Mesenchymal stem cell (in vitro differentiated cells and primary cell): ENCODE results near the gene PNO1.

Experiments used
- DNase-seq: peaks from one replicate; pipeline ENCODE4 v3.0.0-alpha.2; 2013
- H2AFZ ChIP-seq: one replicate; pipeline ENCODE4 v1.6.1; 2013; ENCODE audit warnings: low read depth, mild to moderate bottlenecking, control low read depth, inconsistent platforms, low read length, moderate library complexity
- H2AK5ac ChIP-seq: 2 replicates; pipeline ENCODE4 v1.6.1; 2013; ENCODE audit warnings: low read length, moderate library complexity, mild to moderate bottlenecking, inconsistent platforms; ENCODE audit not compliant: severe bottlenecking
- H2BK120ac ChIP-seq: one replicate; pipeline ENCODE4 v1.6.1; 2013; ENCODE audit warnings: low read depth, mild to moderate bottlenecking, inconsistent platforms, low read length, moderate library complexity
- H2BK12ac ChIP-seq, 2 experiments: one replicate each; pipeline ENCODE4 v1.6.1; 2013; ENCODE audit warnings: inconsistent platforms in 2 of 2, low read length in 2 of 2, mild to moderate bottlenecking in 2 of 2, moderate library complexity in 2 of 2, control low read depth in 1 of 2
- H2BK15ac ChIP-seq: one replicate; pipeline ENCODE4 v1.6.1; 2013; ENCODE audit warnings: mild to moderate bottlenecking, low read depth, inconsistent platforms; ENCODE audit not compliant: poor library complexity, severe bottlenecking
- H2BK5ac ChIP-seq: 2 replicates; pipeline ENCODE4 v1.6.1; 2013; ENCODE audit warnings: low read depth, mild to moderate bottlenecking, low read length, control low read depth, inconsistent platforms; ENCODE audit not compliant: poor library complexity, severe bottlenecking
- H3K14ac ChIP-seq, 2 experiments: one replicate each; pipeline ENCODE4 v1.6.1; 2013; ENCODE audit warnings: inconsistent platforms in 2 of 2, low read length in 2 of 2, control low read depth in 1 of 2, mild to moderate bottlenecking in 1 of 2, moderate library complexity in 1 of 2
- H3K18ac ChIP-seq, 2 experiments: one replicate each; pipeline ENCODE4 v1.6.1; 2013; ENCODE audit warnings: inconsistent platforms in 2 of 2, low read length in 2 of 2, control low read depth in 1 of 2, low read depth in 1 of 2, mild to moderate bottlenecking in 1 of 2
- H3K23ac ChIP-seq, 2 experiments: one replicate each; pipeline ENCODE4 v1.6.1; 2013; ENCODE audit warnings: inconsistent platforms in 2 of 2, low read length in 2 of 2, mild to moderate bottlenecking in 2 of 2, moderate library complexity in 2 of 2, control low read depth in 1 of 2
- H3K27ac ChIP-seq: 2 replicates; pipeline ENCODE4 v1.5.1; 2013; ENCODE audit warnings: mild to moderate bottlenecking, moderate library complexity, low read length, control low read depth, inconsistent platforms; ENCODE audit not compliant: poor library complexity, severe bottlenecking
- H3K27me3 ChIP-seq, 2 experiments: 2 replicates each; pipeline versions ENCODE4 v1.6.1 to v1.7.0; 2013; ENCODE audit warnings: low read length in 2 of 2, mild to moderate bottlenecking in 2 of 2, moderate library complexity in 2 of 2, control low read depth in 1 of 2, inconsistent platforms in 1 of 2; ENCODE audit not compliant: control insufficient read depth in 1 of 2, insufficient read depth in 1 of 2
- H3K36me3 ChIP-seq, 2 experiments: 2 replicates each; pipeline versions ENCODE4 v1.6.1 to v1.7.0; 2013; ENCODE audit warnings: low read length in 2 of 2, control low read depth in 1 of 2, inconsistent platforms in 1 of 2, low read depth in 1 of 2, mild to moderate bottlenecking in 1 of 2; ENCODE audit not compliant: insufficient read depth in 2 of 2, control insufficient read depth in 1 of 2
- H3K4ac ChIP-seq, 2 experiments: one replicate each; pipeline ENCODE4 v1.6.1; 2013; ENCODE audit warnings: inconsistent platforms in 2 of 2, low read length in 2 of 2, mild to moderate bottlenecking in 2 of 2, moderate library complexity in 2 of 2, control low read depth in 1 of 2, low read depth in 1 of 2
- H3K4me1 ChIP-seq: 2 replicates; pipeline ENCODE4 v1.6.1; 2013; ENCODE audit warnings: low read depth, low read length, control low read depth; ENCODE audit not compliant: control insufficient read depth, insufficient read depth
- H3K4me2 ChIP-seq: 2 replicates; pipeline ENCODE4 v1.6.1; 2013; ENCODE audit warnings: low read length, mild to moderate bottlenecking, inconsistent platforms; ENCODE audit not compliant: poor library complexity, severe bottlenecking
- H3K4me3 ChIP-seq, 2 experiments: 2 replicates each; pipeline versions ENCODE4 v1.5.1 to v1.7.0; 2013; ENCODE audit warnings: low read length in 2 of 2, mild to moderate bottlenecking in 2 of 2, control low read depth in 1 of 2, low read depth in 1 of 2; ENCODE audit not compliant: insufficient read depth in 1 of 2
- H3K79me1 ChIP-seq: replicated peaks from 2 replicates; pipeline ENCODE4 v1.6.1; 2013; ENCODE audit warnings: mild to moderate bottlenecking, control low read depth, low read length, inconsistent platforms; ENCODE audit not compliant: poor library complexity, severe bottlenecking
- H3K9ac ChIP-seq: 2 replicates; pipeline ENCODE4 v1.7.0; 2013; ENCODE audit warnings: mild to moderate bottlenecking, low read length, moderate library complexity
- H3K9me3 ChIP-seq: 2 replicates; pipeline ENCODE4 v1.7.0; 2013; ENCODE audit warnings: mild to moderate bottlenecking, low read length; ENCODE audit not compliant: control insufficient read depth
- H4K8ac ChIP-seq: one replicate; pipeline ENCODE4 v1.6.1; 2013; ENCODE audit warnings: inconsistent platforms, mild to moderate bottlenecking, low read length, moderate library complexity
- H4K91ac ChIP-seq: one replicate; pipeline ENCODE4 v1.6.1; 2013; ENCODE audit warnings: mild to moderate bottlenecking, low read length, inconsistent platforms
- WGBS: methylation state at CpG from one replicate; pipeline ENCODE4 v1.1.7; 2013; ENCODE audit warnings: mixed read lengths; 5-methylcytosine and 5-hydroxymethylcytosine counted together

The PNO1 gene

GRCh38 chr2:68127358-68128242 lies 30.1 kb upstream of the PNO1 start:
- Histone ChIP-seq H2BK5ac (no peak overlapping the region), H4K8ac (no peak overlapping the region), H3K36me3 (peaks cover 3 to 13% of the 10 kb centered on the region in 2 experiments), H3K4ac (no peak overlapping the region), H3K23ac (no peak overlapping the region), H2BK12ac (no peak overlapping the region), H2BK15ac (no peak overlapping the region), H2AFZ (no peak overlapping the region), H3K4me1 (no peaks in the 10 kb centered on the region), H3K4me3 (no peak overlapping the region), H2AK5ac (no peak overlapping the region), H3K14ac (no peak overlapping the region), H4K91ac (no peak overlapping the region), H3K27ac (no peak overlapping the region), H3K27me3 (no peaks in the 10 kb centered on the region), H3K79me1 (no peaks in the 10 kb centered on the region), H3K18ac (no peak overlapping the region), H2BK120ac (no peak overlapping the region), H3K9me3 (no peaks in the 10 kb centered on the region), H3K9ac (no peak overlapping the region), H3K4me2 (no peak overlapping the region)
- no peak for DNase-seq
- WGBS, result 98% methylated on average over 2 of the region's 2 CpGs

GRCh38 chr2:68134120-68134519 lies 23.6 kb upstream of the PNO1 start:
- H4K91ac ChIP-seq, result no peak overlapping the region
- H3K14ac ChIP-seq, result no peak overlapping the region
- no peak overlapping the region for H2AK5ac ChIP-seq
- no peak overlapping the region for H2BK12ac ChIP-seq
- no peak overlapping the region for H3K27ac ChIP-seq
- no peaks in the 10 kb centered on the region for H3K27me3 ChIP-seq
- H2BK15ac ChIP-seq, result no peak overlapping the region
- no peak overlapping the region for H3K4ac ChIP-seq
- H2BK5ac ChIP-seq, result no peak overlapping the region
- H4K8ac ChIP-seq, result no peak overlapping the region
- H3K9me3 ChIP-seq, result no peaks in the 10 kb centered on the region
- no peaks in the 10 kb centered on the region for H3K4me1 ChIP-seq
- no peak overlapping the region for H3K4me3 ChIP-seq
- H3K36me3 ChIP-seq, result peaks cover 11 to 57% of the 10 kb centered on the region in 2 experiments
- DNase-seq, result no peak
- H2BK120ac ChIP-seq, result no peak overlapping the region
- no peak overlapping the region for H2AFZ ChIP-seq
- H3K9ac ChIP-seq, result no peak overlapping the region
- WGBS, result no CpG with 5 or more reads among the region's 1 CpG
- no peak overlapping the region for H3K23ac ChIP-seq
- H3K79me1 ChIP-seq, result peaks cover 3% of the 10 kb centered on the region
- H3K18ac ChIP-seq, result no peak overlapping the region
- H3K4me2 ChIP-seq, result no peak overlapping the region

GRCh38 chr2:68134554-68134953 lies 23.1 kb upstream of the PNO1 start:
- H3K4me1 ChIP-seq, result no peaks in the 10 kb centered on the region
- no peaks in the 10 kb centered on the region for H3K9me3 ChIP-seq
- H2BK5ac ChIP-seq, result no peak overlapping the region
- H3K9ac ChIP-seq, result no peak overlapping the region
- H3K27me3 ChIP-seq, result no peaks in the 10 kb centered on the region
- H2BK15ac ChIP-seq, result no peak overlapping the region
- no peak for DNase-seq
- no peak overlapping the region for H3K4ac ChIP-seq
- H3K23ac ChIP-seq, result no peak overlapping the region
- H2AFZ ChIP-seq, result no peak overlapping the region
- no peak overlapping the region for H3K14ac ChIP-seq
- H3K4me2 ChIP-seq, result no peak overlapping the region
- H2BK120ac ChIP-seq, result no peak overlapping the region
- H3K79me1 ChIP-seq, result peaks cover 3% of the 10 kb centered on the region
- WGBS, result 100% methylated on average over 3 of the region's 6 CpGs
- no peak overlapping the region for H2BK12ac ChIP-seq
- no peak overlapping the region for H3K4me3 ChIP-seq
- no peak overlapping the region for H3K18ac ChIP-seq
- H4K8ac ChIP-seq, result no peak overlapping the region
- H2AK5ac ChIP-seq, result no peak overlapping the region
- H3K36me3 ChIP-seq, result peaks cover 11 to 59% of the 10 kb centered on the region in 2 experiments
- H4K91ac ChIP-seq, result no peak overlapping the region
- H3K27ac ChIP-seq, result no peak overlapping the region

DNA sequence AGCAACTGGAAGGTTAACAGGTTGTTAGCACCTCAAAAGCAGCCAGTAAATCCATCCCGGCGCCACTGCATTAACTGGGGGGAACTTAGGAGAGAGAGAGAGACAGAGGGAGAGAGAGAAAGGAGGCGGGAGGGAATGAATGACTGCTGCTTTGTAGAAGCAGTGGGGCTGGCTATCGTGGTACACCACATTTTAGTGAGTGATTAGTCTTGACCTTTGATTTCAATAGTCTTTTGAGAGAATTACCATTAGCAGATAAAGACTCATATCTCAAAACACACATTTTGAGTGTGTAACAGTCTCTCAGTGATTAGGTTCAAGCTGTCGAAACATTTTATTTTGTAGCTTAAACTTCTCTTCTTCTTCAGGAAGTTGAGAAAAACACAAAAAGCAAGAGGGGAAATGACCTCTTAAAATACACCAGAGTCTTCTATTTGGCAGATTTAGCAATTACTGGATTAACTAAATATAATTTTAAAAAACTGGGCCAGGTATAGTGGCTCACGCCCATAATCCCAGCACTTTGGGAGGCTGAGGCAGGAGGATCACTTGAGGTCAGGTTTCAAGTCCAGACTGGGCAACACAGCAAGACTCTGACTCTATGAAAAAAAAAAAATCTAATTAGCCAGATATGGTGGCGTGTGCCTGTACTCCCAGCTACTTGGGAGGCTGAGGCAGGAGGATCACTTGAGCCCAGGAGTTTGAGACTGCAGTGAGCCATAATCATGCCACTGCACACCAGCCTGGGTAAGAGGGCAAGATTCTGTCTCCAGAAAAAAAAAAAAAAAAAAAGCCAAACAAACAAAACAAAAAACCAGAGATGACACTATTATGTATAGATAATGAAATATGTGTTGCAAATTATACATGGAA lies 22.0 kb upstream of the PNO1 start:
- Histone ChIP-seq H3K9me3 (no peaks in the 10 kb centered on the region), H4K91ac (no peak overlapping the region), H2BK12ac (no peak overlapping the region), H3K9ac (no peak overlapping the region), H3K14ac (no peak overlapping the region), H3K27ac (no peak overlapping the region), H3K4me1 (no peaks in the 10 kb centered on the region), H3K4me3 (no peak overlapping the region), H2BK120ac (no peak overlapping the region), H2BK5ac (no peak overlapping the region), H2AK5ac (no peak overlapping the region), H3K36me3 (peaks cover 8 to 63% of the 10 kb centered on the region in 2 experiments), H3K23ac (no peak overlapping the region), H2AFZ (no peak overlapping the region), H3K79me1 (peaks cover 5% of the 10 kb centered on the region), H3K4ac (no peak overlapping the region), H3K4me2 (no peak overlapping the region), H3K18ac (no peak overlapping the region), H2BK15ac (no peak overlapping the region), H3K27me3 (no peaks in the 10 kb centered on the region), H4K8ac (no peak overlapping the region)
- WGBS, result 95% methylated on average over 5 of the region's 7 CpGs
- no peak for DNase-seq
